Erythroblast (primary cell): ENCODE data around the gene UPK1B.

Experiments
- DNase-seq, 2 experiments: peaks; one replicate each; lab custom pipeline; 2025; lab: John Stamatoyannopoulos, UW
- GATA1 ChIP-seq: IDR thresholded peaks from 2 replicates; pipeline ENCODE4 v1.6.1; 2011; ENCODE audit warnings: low read depth, mild to moderate bottlenecking, control low read depth, low read length, moderate library complexity
- POLR2A ChIP-seq: IDR thresholded peaks from 2 replicates; pipeline ENCODE4 v1.6.1; 2011; ENCODE audit warnings: mild to moderate bottlenecking, low read length

Gene UPK1B

DNA sequence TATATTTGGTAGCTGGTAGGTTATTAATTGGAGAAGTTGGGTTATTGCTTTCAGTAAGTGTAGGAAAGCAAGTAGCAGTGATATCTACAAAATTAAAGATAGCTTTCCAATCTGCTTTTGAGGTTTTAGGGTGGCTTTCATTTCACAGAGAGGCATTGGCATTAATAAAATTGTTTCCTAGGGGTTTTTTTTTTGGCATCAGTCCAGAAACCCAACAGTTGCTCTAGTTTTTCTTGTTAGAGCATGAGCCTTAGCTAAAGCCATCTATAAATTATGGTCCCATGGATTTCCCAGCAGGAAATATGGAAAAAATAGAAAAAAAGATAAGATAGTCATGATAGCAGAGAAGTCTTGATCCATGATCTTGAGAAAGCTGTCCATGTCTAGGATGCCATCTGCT is 70.3 kb downstream of the UPK1B start:
- no peak for TF ChIP-seq GATA1
- no peak for TF ChIP-seq POLR2A

DNA sequence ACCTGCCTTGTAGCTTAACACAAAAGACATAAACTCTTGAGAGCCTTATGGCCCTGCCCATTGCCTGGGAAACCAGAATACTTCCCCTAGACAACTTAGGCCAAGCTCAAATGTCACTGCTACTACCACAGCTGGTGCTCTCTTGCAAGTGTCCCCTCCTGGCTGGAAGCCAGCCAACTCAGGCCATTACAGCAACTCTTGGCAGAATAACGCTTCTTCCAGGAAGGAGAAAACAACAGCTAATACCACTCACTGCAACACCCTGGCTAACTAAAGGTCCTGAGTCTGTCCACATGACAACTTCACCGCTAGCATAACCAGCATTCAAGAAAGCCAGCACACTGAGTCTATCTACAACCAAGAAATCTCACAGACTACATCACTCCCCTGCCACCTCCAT is 72.4 kb downstream of the UPK1B start:
- no peak for DNase-seq
- TF ChIP-seq POLR2A (no peak), GATA1 (no peak)

More for the DNA sequence above, 70.3 kb downstream of the UPK1B start:
- DNase-seq: no peak
